Stimulated activated CD8-positive, alpha-beta memory T cell treated with anti-CD3 and anti-CD28 coated beads, Interleukin-12 subunit alpha, Interleukin-12 subunit beta, amount 100 ng/mL, for 4 hours (primary cell): ENCODE data around the gene GNLY.
A peak's percentile ranks its signal among the peaks of the same experiment; 100 is the strongest.
"Not testable (repeated sequence)": the region's sequence is repeated elsewhere in the genome, so short reads cannot be mapped to it uniquely, and the experiment has no call there.

Experiments used
- DNase-seq: peaks from one replicate; pipeline ENCODE4 v3.0.0-alpha.2; 2020; ENCODE audit warnings: low read depth

GNLY gene

DNA sequence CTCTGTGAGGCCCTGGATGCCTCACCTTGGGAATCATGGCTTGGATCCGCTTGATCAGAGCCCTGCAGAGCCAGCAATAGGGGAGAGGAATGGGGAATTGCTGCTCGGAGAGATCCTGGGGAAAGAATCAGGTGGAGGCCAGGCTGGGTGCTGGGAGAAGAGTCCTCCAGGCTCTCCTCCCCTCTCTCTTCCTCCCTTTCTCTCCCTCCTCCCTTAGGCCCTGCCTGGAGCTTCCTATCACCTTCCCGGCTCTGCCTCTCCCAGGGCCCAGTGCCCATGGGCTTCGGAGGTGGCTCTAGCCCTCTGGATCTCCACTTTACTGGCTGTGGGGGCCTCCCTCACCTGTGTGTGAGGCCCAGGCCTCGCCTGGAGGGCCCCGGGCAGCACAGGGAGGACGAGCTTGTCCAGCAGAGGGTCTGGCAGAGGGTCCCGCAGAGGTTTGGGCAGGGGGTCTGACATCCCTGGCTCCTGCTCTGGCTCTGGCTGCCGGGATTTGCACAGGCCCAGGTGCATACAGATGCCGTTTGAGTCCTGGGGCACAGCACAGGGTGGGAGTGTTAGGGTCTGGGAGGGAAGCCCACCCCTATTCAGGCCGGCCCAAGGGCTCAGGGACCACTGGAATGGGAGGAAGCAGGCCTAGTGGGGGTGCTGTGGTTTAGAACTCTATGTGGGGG lies 28.8 kb upstream of the GNLY start:
- DNase-seq: no peak

DNA sequence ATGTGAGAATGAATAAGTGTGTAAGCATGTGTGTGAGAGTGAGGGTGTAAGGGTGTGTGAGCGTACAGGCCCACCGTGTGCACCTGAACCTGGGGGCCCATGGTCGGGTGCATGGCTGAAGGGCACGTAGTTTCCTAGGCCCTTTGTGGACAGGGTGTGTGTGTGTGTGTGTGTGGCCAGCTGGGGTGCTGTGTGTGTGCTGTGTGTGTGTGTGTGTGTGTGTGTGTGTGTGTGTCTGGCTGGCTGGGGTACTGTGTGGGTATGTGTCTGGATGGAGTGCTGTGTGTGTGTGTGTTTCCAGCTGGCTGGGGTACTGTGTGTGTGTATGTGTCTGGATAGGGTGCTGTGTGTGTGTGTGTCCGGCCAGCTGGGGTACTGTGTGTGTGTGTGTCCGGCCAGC lies 28.1 kb upstream of the GNLY start:
- no peak for DNase-seq

DNA sequence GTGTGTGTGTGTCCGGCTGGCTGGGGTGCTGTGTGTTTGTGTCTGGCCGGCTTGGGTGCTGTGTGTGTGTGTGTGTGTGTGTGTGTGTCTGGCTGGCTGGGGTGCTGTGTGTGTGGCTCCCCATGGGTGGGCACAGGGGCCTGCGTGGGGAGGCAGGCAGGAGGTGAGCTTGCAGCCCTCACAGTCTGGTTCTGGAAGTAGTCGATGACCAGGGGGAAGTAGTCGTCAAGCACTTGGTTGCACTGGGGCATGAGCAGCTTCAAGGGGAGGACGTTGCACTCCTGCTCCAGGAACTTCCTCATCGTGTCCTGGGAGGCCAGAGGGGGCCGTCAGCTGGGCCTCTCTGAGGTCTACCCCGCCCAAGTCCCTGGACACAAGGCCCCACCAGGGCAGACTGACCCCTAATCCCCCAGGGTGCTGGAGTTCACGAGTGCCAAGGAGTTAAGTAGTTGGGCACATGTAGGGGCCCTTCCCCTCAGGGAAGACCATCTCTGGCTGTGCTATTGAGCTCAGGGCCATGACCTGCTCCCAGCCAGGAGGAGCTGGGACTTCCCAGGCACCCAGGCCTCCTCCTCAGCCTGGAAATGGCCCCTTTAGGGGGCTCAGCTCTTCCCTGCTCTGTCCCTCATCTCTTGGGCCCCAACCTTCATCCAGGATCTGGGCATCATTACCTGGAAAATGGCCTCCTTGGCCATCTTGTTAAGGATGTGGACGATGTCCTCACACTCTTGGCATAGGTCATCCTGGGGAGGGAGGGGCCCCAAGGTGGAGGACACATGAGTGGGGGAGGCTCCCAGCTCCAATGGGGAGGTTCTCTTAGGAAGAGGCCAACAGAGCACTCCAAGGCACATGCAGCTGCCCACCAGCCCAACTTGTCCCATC lies 27.5 kb upstream of the GNLY start:
- DNase-seq: no peak

DNA sequence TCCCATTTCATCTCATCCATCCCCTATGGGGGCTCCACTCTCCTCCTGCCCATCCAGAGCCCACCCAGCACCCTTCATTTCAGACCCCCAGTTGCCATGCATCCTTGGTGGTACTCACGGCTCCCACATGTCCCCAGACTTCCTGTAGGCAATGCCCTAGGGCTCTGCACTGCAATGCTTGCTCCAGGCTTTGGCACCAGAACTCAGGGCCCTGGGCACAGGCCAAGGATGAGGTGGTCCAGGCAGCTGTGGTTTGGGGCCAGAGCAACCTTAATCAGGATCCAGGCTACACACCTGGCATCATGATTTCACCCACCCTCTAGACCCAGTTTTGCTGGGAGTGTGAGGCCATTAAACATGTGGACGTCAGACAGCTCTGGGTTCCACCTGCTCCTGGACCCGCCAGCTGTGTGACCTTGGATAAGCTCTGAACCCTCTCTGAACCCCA lies 26.6 kb upstream of the GNLY start:
- DNase-seq: no peak

DNA sequence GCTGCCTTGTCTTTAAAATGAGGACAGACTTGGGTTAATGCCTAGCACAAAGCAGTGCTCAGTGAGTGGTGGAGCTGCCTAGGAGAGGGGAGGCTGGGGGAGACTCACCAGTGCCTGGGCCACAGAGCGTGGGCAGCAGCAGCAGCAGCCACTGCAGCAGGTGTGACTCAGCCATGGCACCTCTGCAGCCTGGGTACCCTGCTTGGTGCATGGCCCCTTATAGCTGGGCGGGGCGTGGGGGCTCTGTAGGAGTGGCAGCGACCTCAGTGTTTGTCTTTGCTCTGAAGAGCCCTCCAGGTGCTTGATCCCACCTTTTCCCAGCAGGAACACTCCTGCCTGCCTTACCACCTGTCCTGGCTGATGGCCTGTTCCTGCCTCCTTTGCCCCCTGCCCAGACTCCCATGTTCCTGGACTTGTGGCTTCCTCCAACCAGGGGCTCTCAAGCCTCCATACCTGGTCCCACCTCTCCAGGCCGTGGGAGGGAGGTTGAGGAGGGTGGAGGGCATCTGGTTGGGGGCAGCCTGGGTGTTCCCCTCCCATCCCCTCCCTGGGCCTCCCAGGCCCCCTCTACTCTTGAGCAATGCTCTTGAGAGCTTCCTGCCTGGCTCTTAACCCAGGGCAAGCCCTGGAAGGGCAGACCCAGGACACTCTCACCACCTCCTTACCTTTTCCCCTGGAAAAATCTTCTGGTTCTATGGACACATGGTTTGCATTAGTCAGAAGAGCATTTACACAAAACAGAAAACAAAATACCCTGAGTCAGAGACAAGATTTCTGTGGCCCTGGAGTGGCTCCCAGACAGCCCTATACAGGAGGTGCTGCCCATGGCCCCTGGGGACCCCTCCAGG lies 25.9 kb upstream of the GNLY start, which contains the start of gene SFTPB:
TSS of gene SFTPB (minus strand) at position 191 of the 848 bp plus-strand sequence. CDS start at position 175, 16 bp downstream.
- no peak for DNase-seq

DNA sequence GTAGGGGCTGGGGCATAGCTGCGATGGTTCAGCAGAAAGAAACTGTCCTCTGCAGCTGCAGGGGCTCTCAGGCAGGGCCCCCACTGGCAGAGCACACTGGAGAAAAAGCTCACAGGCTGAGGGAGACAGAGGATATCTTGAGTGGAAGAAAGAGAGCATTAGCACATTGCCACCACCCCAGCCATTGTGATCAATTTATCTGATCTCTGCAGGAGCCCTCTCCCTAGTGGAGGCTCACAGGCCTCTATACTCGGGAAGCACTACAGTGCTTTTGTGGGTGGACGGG lies 25.4 kb upstream of the GNLY start:
- no peak for DNase-seq

DNA sequence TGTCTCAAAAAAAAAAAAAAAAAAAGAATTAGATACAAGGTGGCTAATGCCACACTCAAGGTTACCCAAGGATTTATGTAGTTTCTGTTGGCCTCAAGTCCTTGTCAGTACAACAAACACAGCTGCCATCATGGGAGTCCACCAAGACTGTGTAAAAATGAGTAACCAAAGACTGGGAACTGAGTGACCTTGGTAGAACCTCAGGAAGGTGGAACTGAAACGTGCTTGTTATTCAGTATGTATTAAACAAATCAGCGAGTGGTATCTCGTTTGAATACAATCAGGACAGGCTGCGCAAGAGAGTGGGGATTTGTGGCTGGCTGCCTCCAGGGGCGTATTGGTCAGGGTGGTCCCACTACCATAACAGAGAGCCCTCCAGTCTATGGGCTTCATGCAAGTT lies 24.6 kb upstream of the GNLY start:
- no peak for DNase-seq

DNA sequence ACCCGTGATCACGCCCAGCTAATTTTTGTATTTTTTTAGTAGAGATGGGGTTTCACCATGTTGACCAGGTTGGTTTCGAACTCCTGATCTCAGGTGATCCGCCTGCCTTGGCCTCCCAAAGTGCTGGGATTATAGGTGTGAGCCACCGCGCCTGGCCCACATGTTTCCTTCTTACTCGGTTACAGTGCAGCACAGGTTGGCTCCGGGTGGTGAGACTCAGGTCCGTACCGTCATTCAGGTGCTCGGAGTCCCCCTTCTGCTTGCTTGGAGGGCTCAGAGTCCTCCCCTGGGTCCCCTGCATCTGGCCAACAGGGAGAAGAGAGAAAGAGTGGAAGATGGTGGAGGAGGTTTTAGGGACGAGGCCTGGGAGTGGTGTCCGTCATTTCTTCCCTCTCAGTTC lies 23.7 kb upstream of the GNLY start:
- not testable (repeated sequence) for DNase-seq

DNA sequence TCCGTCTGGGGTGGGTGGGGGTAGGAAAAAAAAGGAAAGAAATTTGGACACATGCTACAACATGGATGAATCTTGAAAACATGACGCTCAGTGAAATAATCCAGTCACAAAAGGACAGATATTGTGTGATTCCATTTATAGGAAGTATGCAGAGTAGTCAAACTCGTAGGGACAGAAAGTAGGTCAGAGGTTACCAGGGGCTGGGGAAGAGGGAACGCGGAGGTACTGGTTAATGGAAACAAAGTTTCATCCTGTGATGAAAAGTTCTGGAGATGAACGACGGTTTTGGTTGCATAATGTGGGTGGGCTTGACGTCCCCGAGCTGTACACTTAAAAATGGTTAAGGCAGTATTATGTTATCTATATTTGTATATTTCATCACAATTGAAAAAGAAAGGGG lies 21.7 kb upstream of the GNLY start:
- no peak for DNase-seq

DNA sequence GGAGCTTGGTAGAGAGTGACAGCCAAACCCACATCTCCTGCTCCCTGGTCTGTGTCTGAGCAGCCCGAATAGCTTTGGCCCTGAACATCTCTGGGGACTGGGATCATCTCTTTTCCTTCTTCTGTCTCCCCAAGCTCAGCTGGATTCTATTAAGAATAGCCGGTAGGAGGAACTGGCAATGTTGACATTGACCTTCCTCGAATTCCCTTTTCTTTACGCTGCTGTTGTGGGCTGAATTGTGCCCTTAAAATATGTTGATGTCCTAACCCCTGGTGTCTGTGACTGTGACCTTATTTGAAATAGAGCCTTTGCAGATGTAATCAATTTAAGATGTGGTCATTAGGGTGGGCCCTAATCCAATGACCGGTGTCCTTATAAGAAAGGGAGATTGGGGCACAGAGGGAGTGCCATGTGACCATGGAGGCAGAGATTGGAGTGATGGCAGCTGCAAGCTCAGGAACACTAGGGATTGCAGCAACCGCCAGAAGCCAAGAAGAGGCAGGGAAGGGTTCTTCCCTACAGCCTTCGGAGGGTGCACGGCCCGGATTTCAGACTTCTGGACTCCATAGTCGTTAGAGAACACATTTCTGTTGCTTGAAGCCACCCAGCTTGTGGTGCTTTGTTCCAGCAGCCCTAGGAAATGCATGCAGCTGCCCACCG lies 20.3 kb upstream of the GNLY start:
- DNase-seq: no peak

DNA sequence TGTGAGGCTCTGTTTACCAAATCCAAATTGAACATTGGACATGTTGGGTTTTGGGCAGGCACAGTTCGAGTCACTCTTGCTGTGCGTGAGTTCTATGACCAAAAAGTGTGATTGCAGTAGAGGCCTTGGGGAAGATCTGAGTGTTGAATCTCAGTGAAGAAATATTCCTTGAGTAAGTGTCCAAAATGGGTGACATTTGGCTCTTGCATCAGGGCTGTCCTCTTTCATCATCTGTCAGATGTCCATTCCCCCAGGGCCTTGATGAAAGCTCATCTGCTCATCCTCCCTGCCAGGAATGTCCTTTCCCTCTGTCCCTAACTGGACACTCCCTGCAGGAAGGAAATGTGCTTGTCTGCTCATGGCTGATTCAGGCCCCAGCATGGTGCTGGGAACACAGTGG lies 19.7 kb upstream of the GNLY start:
- no peak for DNase-seq

DNA sequence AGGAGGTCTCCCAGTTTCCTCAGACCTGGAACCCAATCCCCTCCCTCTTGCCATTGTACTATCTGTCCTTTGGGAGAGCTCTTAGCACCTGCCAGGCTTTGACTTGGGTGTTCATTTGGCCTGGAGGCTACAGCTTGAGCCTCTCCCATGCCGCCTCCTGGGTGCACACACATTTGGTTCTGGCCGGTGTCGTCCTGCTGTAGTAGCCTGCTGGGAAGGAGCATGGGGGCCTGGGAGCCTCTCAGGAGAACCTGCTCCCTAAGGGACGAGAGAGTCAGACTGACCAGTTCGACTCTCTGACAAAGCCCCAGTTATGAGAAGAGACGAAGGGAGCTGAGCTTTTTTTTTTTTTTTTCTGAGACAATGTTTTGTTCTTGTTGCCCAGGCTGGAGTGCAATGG lies 18.7 kb upstream of the GNLY start:
- DNase-seq: no peak

DNA sequence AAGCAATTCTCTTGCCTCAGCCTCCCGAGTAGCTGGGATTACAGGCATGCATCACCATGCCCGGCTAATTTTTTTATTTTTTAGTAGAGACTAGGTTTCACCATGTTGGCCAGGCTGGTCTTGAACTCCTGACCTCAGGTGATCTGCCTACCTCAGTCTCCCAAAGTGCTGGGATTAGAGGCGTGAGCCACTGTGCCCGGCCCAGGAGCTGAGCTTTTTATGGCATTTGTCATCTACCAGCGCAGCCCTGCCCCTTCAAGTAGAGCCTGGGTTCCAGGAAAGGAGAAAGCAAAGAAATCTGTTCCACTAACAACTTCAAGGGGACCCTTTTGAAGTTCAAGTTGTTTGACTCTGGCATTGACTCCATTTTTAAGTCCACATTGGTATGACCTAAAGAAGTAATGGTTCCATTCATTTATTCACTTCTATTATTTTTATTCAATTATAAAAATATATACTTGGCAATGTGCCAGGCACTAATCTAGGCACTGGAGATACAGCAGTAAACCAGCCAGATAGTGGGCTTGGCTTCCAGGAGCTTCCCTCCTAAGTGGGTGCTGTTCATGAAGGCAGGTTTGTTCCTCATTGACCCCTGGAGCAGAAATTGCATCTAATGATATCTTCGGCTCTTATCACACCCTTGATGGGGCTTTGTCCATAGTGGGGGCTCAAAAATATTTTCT lies 18.2 kb upstream of the GNLY start:
- no peak for DNase-seq

DNA sequence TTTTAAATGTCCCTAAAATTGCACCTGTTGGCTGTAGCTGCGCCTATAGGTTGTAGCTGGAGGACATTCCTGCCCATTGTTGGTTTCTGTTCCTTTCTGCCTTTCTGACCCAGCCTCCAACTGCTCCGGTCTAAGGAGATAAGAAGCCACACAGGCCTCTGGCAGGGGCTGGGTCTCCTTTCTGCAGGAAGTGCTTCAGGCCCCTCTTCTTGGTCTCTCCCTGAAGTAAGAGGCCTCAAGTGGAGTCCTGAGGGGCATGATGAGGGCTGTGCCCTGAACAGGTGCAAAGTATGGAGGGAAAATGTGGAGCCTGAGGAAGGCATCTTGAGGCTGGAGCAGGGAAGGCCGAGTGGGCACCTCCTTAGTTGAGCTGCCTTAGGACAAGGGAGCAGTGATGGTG lies 15.8 kb upstream of the GNLY start:
- DNase-seq: no peak

DNA sequence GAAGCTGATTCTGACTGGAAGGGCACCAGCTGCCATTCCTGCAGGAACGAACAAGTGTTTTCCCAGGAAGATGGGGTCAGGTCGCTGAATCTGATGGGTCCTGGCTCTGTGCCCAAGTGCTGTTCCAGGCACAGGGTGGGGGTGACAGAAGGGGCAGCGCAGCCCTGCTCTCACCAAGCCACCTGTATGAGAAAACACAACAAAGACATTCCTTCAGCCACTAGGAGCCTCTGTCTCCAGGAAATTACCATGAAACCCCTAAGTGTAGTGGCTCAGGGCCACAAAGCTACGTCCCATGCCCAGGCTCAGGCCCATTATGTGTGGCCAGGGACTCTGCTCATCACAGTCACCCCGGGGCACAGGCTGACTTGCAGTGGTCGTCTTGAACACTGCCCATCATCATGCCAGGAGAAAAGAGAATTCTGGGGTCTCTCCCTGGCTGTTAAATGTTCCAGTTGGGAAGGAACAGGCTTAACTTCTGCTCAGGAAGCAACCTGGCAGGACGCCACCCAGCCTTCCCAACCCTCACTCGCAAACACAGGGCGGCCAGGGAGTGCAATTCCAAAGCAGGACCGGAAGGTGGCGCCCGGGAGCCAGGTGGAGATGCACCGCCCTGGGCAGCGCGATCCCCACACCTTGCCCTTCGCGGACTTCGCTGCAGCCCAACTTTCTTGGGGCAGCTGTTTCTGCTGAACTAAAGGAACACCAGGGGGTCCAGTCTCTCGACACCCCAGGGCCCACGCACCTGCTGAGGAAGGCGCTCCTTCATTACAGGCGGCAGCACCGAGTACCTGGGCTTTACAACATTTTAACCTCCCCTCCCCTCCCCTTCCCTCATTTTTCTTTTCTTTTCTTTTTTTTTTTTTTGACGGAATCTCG lies 15.1 kb upstream of the GNLY start:
- peak; percentile 45 for DNase-seq

DNA sequence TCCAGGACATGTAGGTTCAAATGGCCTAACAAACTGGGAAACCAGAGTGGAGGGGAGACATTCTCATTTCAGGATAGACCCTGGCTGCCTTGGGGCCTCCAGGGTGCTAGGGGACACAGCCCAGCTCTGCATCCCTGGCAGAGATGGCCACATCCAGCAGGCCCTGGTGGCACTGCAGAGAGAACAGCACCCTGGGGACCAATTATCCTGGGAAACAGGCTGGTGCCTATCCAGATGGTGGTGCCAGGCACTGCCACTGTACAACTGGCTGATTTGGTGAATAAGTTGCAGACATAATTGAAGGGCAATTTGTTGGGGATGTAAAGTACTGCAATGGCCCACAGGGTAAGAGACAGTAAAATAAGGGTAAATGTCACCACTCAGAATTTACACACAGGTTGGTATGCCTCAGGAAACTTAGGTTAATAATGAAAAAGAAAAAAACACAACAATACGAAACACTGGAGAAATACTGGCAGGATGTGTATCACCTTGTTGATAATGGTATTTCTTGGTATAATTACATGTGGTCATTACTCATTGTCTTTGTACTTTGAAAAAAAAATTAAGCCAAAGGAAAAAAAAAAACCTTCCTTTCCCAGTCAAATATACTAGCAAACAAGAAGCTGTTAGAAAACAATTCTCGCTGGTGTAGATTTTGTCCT lies 13.3 kb upstream of the GNLY start:
- no peak for DNase-seq

DNA sequence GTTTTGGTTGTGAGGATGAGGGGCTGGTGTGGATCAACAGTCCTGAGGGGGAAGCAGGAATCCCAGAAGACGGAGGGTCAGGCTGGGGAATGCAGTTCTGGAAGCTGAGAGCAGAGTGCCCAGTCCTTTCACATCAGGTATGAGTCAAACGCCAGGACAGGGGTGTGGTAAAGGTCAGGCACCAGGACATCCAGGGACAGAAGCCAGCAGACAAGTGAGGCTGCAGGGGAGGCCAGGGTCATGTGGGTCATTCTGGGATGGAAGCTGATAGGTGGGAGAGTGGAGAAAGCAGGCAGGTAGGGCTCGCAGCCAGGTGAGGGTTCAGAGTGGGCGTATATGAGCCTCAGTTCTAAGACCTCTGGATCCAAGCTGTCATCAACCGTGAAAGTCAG lies 12.8 kb upstream of the GNLY start:
- DNase-seq: no peak

DNA sequence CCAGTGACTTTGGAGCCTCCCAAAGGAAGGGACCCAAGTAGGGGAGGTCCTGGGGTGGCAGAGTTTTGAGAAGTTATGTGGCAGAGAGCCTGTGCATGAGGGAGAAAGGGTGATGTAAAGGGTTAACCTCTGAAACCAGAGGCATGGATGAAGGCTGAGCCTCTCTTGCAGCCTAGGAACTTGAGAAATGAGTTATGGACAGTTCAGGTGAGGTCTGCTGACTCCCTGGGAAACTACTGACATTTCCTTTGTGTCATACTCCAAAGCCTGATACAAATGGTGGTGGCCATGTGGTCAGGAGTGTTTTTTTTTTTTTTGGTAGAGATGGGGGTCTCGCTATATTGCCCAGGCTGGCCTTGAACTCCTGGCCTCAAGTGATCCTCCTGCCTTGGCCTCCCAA lies 12.4 kb upstream of the GNLY start:
- DNase-seq: no peak

DNA sequence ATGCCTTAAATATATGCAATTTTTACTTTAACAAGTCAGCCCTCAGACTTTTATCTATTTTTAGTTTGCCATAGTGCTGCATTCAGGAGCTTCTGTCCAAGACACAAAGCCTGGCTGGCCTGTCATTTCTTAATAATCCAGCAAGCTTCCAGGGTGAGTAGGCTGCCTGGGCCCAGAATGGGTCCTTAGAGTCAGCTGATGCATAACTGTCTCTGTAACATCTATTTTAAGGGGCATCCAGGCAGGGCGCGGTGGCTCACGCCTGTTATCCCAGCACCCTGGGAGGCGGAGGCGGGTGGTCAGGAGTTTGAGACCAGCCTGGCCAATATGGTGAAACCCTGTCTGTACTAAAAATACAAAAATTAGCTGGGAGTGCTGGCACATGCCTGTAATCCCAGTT lies 11.8 kb upstream of the GNLY start:
- no peak for DNase-seq

DNA sequence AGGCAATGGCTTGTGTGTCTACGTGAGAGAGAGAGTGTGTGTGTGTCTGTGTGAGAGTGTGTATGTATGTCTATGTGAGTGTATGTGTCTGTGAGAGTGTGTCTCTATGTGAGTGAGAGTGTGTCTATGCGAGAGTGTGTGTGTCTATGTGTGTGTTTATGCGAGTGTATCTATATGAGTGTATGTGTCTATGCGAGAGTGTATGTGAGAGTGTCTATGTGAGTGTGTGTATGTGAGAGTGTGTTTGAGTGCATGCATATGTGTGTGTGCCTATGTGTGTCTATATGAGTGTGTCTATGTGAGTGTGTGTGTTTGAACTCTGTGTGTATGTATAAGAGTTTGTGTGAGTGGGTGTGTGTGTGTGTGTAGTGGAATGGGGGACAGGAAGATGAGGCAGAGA lies 9.8 kb upstream of the GNLY start:
- no peak for DNase-seq
